GM18861 (cell line): ENCODE results near the gene GALNT14.

Experiments
- ATAC-seq: cut with Tn5 transposase; IDR thresholded peaks from one replicate; pipeline ENCODE4 v1.9.1; 2021; ENCODE audit not compliant: unreplicated experiment

Gene GALNT14

GRCh38 chr2:31089645-31090044 is 48.6 kb downstream of the GALNT14 start:
- ATAC-seq, result no peak

GRCh38 chr2:31088504-31089195 is 49.6 kb downstream of the GALNT14 start:
- no peak for ATAC-seq

- no peak for ATAC-seq
These were observed 50.7 kb downstream of the GALNT14 start for GRCh38 chr2:31087491-31087890.

- no peak for ATAC-seq
These were observed 51.6 kb downstream of the GALNT14 start for GRCh38 chr2:31086590-31086989.

- ATAC-seq, result no peak
These were observed 54.8 kb downstream of the GALNT14 start for GRCh38 chr2:31083234-31083993.

- ATAC-seq, result no peak
These were observed 56.2 kb downstream of the GALNT14 start for GRCh38 chr2:31082002-31082401.

- no peak for ATAC-seq
These were observed 56.7 kb downstream of the GALNT14 start for GRCh38 chr2:31081492-31081891.

- no peak for ATAC-seq
These were observed 57.9 kb downstream of the GALNT14 start for GRCh38 chr2:31080361-31080760.

- ATAC-seq, result no peak
These were observed 58.6 kb downstream of the GALNT14 start for GRCh38 chr2:31079665-31080064.

- ATAC-seq, result no peak
These were observed 59.6 kb downstream of the GALNT14 start for GRCh38 chr2:31078579-31079105.

- ATAC-seq, result no peak
These were observed 60.2 kb downstream of the GALNT14 start for GRCh38 chr2:31078011-31078410.

GRCh38 chr2:31075941-31076590 is 62.2 kb downstream of the GALNT14 start:
- ATAC-seq, result no peak

- no peak for ATAC-seq
These were observed 62.8 kb downstream of the GALNT14 start for GRCh38 chr2:31075431-31075830.

- no peak for ATAC-seq
These were observed 66.5 kb downstream of the GALNT14 start for GRCh38 chr2:31071741-31072140.

- ATAC-seq, result no peak
These were observed 67.7 kb downstream of the GALNT14 start for GRCh38 chr2:31070339-31071125.

GRCh38 chr2:31069643-31070325 is 68.5 kb downstream of the GALNT14 start:
- no peak for ATAC-seq

- no peak for ATAC-seq
These were observed 71.0 kb downstream of the GALNT14 start for GRCh38 chr2:31067259-31067658.

GRCh38 chr2:31066551-31066950 is 71.7 kb downstream of the GALNT14 start:
- ATAC-seq, result no peak

GRCh38 chr2:31066086-31066485 is 72.2 kb downstream of the GALNT14 start:
- ATAC-seq, result no peak

GRCh38 chr2:31065356-31065755 is 72.9 kb downstream of the GALNT14 start:
- ATAC-seq, result no peak
